GM12878 (cell line): ENCODE results near the gene RASAL1. TPM values are rescaled to one million over a fixed set of nuclear protein-coding genes. Genes with fewer than 3 reads are reported as not detected.

Source experiments
- ATAC-seq: fragments of 200-7000 bp; cut with Tn5 transposase; 3 replicates; pipeline ENCODE4 v1.9.1; 2020; ENCODE audit warnings: mild to moderate bottlenecking, moderate library complexity
- BruUV-seq: library from RNA; stranded (reverse); fragments of 400-500 nt; replicated peaks from 2 replicates; lab custom pipeline; 2021; lab: Mats Ljungman, UMichigan
- CTCF ChIA-PET: fragments of 300-600 bp; sonication (Branson Sonifier 250); formaldehyde crosslinking; extraction: SDS; loops from one replicate; lab custom pipeline; 2021; ENCODE audit warnings: inconsistent platforms; lab: Yijun Ruan, JAX
- POLR2A ChIA-PET: fragments of 350-600 bp; formaldehyde crosslinking; extraction: SDS; loops from one replicate; lab custom pipeline; 2021; ENCODE audit warnings: inconsistent platforms; lab: Charles Lee
- RAD21 ChIA-PET: fragments of 300-600 bp; sonication (Branson Sonifier 250); formaldehyde crosslinking; loops from one replicate; lab custom pipeline; 2023; ENCODE audit warnings: antibody characterized with exemption; ENCODE audit not compliant: unreplicated experiment; lab: Charles Lee
- SMC1A ChIA-PET: fragments of 300-600 bp; sonication (Branson Sonifier 250); formaldehyde crosslinking; loops from one replicate; lab custom pipeline; 2023; ENCODE audit not compliant: unreplicated experiment, uncharacterized antibody; lab: Charles Lee
- DNase-seq: peaks from one replicate; pipeline ENCODE4 v3.0.0-alpha.2; 2011; ENCODE audit warnings: low read depth, low spot score
- FAIRE-seq: peaks from 3 replicates; lab custom pipeline; 2011; peaks lifted over from hg19 to GRCh38; lab: Jason Lieb, UNC
- H2AFZ ChIP-seq: 2 replicates; pipeline ENCODE4 v1.6.0; 2011; ENCODE audit warnings: low read depth, low read length, control low read depth; ENCODE audit not compliant: control insufficient read depth
- H3K27ac ChIP-seq: 2 replicates; pipeline ENCODE4 v1.5.1; 2011; ENCODE audit warnings: control low read depth; ENCODE audit not compliant: control insufficient read depth, insufficient read depth
- H3K27me3 ChIP-seq, 2 experiments: replicated peaks in 1 of 2; 2 replicates each; pipeline versions ENCODE4 v1.6.0 to v1.6.1; 2011; ENCODE audit warnings: low read length in 1 of 2; ENCODE audit not compliant: control insufficient read depth in 2 of 2, insufficient read depth in 2 of 2
- H3K36me3 ChIP-seq, 2 experiments: 2 replicates each; pipeline ENCODE4 v1.5.1; 2011; ENCODE audit warnings: low read length in 1 of 2; ENCODE audit not compliant: control insufficient read depth in 2 of 2, insufficient read depth in 2 of 2
- H3K4me1 ChIP-seq: 2 replicates; pipeline ENCODE4 v1.6.1; 2011; ENCODE audit warnings: mild to moderate bottlenecking, low read length, moderate library complexity, mixed read lengths; ENCODE audit not compliant: control insufficient read depth, insufficient read depth
- H3K4me2 ChIP-seq: 2 replicates; pipeline ENCODE4 v1.6.0; 2011; ENCODE audit warnings: control low read depth; ENCODE audit not compliant: control insufficient read depth, insufficient read depth
- H3K4me3 ChIP-seq: fragments of 200-600 bp; sonication (generic); 2 replicates; pipeline ENCODE4 v1.5.1; 2016
- H3K79me2 ChIP-seq: 2 replicates; pipeline ENCODE4 v1.6.0; 2011; ENCODE audit warnings: low read length; ENCODE audit not compliant: control insufficient read depth, insufficient read depth
- H3K9ac ChIP-seq: 2 replicates; pipeline ENCODE4 v1.8.0; 2011; ENCODE audit warnings: low read length, control low read depth, mixed read lengths; ENCODE audit not compliant: control insufficient read depth, insufficient read depth
- H3K9me3 ChIP-seq: replicated peaks from 3 replicates; pipeline ENCODE4 v1.5.1; 2011; ENCODE audit warnings: mild to moderate bottlenecking, low read length; ENCODE audit not compliant: control insufficient read depth, insufficient read depth
- H4K20me1 ChIP-seq: 2 replicates; pipeline ENCODE4 v1.6.0; 2011; ENCODE audit not compliant: control insufficient read depth, insufficient read depth
- CBX3 ChIP-seq: fragments of 200-600 bp; sonication (generic); IDR thresholded peaks from 2 replicates; pipeline ENCODE4 v1.6.1; 2016; ENCODE audit warnings: low read depth, borderline replicate concordance
- CHD4 ChIP-seq: fragments of 200-600 bp; sonication (generic); IDR thresholded peaks from 2 replicates; pipeline ENCODE4 v1.6.1; 2016; ENCODE audit warnings: mild to moderate bottlenecking
- EGR1 ChIP-seq, 2 experiments: IDR thresholded peaks; 1 replicate in 1 of 2; 2 replicates in 1 of 2; pipeline ENCODE4 v1.6.1; 2011 to 2012; ENCODE audit warnings: low read depth in 2 of 2, low read length in 2 of 2, borderline replicate concordance in 1 of 2, mild to moderate bottlenecking in 1 of 2, moderate library complexity in 1 of 2
- GABPA ChIP-seq: IDR thresholded peaks from 2 replicates; pipeline ENCODE4 v1.6.1; 2014; ENCODE audit warnings: antibody characterized with exemption, low read depth, mild to moderate bottlenecking, inconsistent platforms
- MYB ChIP-seq: fragments of 150-350 bp; IDR thresholded peaks from 2 replicates; pipeline ENCODE4 v1.6.1; 2014; ENCODE audit warnings: mild to moderate bottlenecking, low read depth, low read length, borderline replicate concordance
- MYC ChIP-seq: IDR thresholded peaks from 2 replicates; pipeline ENCODE4 v1.6.1; 2011; ENCODE audit warnings: mild to moderate bottlenecking, low read length, moderate library complexity, inconsistent platforms; ENCODE audit not compliant: insufficient read depth, insufficient replicate concordance, insufficient read length, severe bottlenecking
- NR2C1 ChIP-seq: fragments of 450-650 bp; IDR thresholded peaks from 2 replicates; pipeline ENCODE4 v1.6.1; 2017; ENCODE audit warnings: antibody characterized with exemption, mild to moderate bottlenecking, moderate library complexity
- PAX8 ChIP-seq: fragments of 450-650 bp; IDR thresholded peaks from 2 replicates; pipeline ENCODE4 v1.6.1; 2017; ENCODE audit warnings: mild to moderate bottlenecking, moderate library complexity
- SPI1 ChIP-seq: IDR thresholded peaks from 2 replicates; pipeline ENCODE4 v1.6.1; 2011; ENCODE audit warnings: low read depth, mild to moderate bottlenecking, low read length, moderate library complexity, borderline replicate concordance; ENCODE audit not compliant: insufficient read depth
- SRF ChIP-seq, 2 experiments: IDR thresholded peaks; 2 replicates each; pipeline ENCODE4 v1.6.1; 2011; ENCODE audit warnings: low read depth in 2 of 2, low read length in 2 of 2, mild to moderate bottlenecking in 1 of 2, moderate library complexity in 1 of 2
- STAT1 ChIP-seq: fragments of 450-650 bp; conservative IDR thresholded peaks from 2 replicates; pipeline ENCODE4 v1.6.1; 2014; ENCODE audit warnings: antibody characterized with exemption, mild to moderate bottlenecking
- SUPT20H ChIP-seq: IDR thresholded peaks from 2 replicates; pipeline ENCODE4 v1.6.1; 2011; ENCODE audit warnings: low read depth, mild to moderate bottlenecking, low read length, moderate library complexity, borderline replicate concordance; ENCODE audit not compliant: control insufficient read depth
- TARDBP ChIP-seq: IDR thresholded peaks from 2 replicates; pipeline ENCODE4 v1.6.1; 2016; ENCODE audit warnings: borderline replicate concordance
- TBL1XR1 ChIP-seq: IDR thresholded peaks from 2 replicates; pipeline ENCODE4 v1.6.1; 2012; ENCODE audit warnings: low read depth, low read length, improper control_type of control experiment
- TCF12 ChIP-seq: IDR thresholded peaks from 2 replicates; pipeline ENCODE4 v1.6.1; 2011; ENCODE audit warnings: low read depth, mild to moderate bottlenecking, low read length
- ZNF622 ChIP-seq: fragments of 450-650 bp; IDR thresholded peaks from 2 replicates; pipeline ENCODE4 v1.6.1; 2017; ENCODE audit warnings: mild to moderate bottlenecking, inconsistent platforms
- WGBS: methylation state at CpG from one replicate; pipeline ENCODE4 v1.1.6; 2016; ENCODE audit warnings: low lambda C conversion rate; ENCODE audit not compliant: insufficient replicate concordance, insufficient coverage; ENCODE audit errors: missing lambda C conversion rate; 5-methylcytosine and 5-hydroxymethylcytosine counted together
- in situ Hi-C: fragments of 300-500 bp; cut with MboI; formaldehyde crosslinking; loops from 9 replicates; pipeline ENCODE4 v1.14.3; 2018; ENCODE audit warnings: mixed read lengths
- intact Hi-C: fragments of 100-400 bp; cut with micrococcal nuclease; formaldehyde crosslinking; loops from one replicate; pipeline ENCODE4 v1.14.2; 2022; ENCODE audit not compliant: unreplicated experiment
- polyA plus RNA-seq, 11 experiments: library from polyadenylated mRNA; depleted of rRNA in 4 of 11; unstranded in 6 of 11; stranded (reverse) in 5 of 11; fragments of >200 nt; fragmentation: Nextera tagmentation in 4 of 11; fragmentation: Illumina TruSeq in 1 of 11; extraction: Ambion mirVana in 4 of 11; extraction: Trizol in 1 of 11; gene quantifications; 1 replicate in 1 of 11; 2 replicates in 10 of 11; pipeline versions ENCODE4 v1.2.1 to v1.2.3, GENCODE V29; 2011 to 2016; ENCODE audit warnings: inconsistent platforms in 2 of 11, missing spikeins in 2 of 11, low read depth in 1 of 11
- total RNA-seq, 4 experiments: library from RNA; depleted of rRNA in 3 of 4; stranded (reverse); fragments of >200 nt in 3 of 4; fragmentation: Illumina TruSeq in 1 of 4; extraction: Trizol in 1 of 4; gene quantifications; 2 replicates each; pipeline versions ENCODE4 v1.2.1 to v1.2.3, GENCODE V29; 2013 to 2021
- TF ChIP-seq, protein P1 (sequence below): IDR thresholded peaks from 2 replicates; pipeline ENCODE4 v1.6.1; 2012; ENCODE audit warnings: low read depth, low read length, improper control_type of control experiment

RASAL1 gene
- total and polyA plus RNA-seq, 10 of the 15 experiments (the other 5 are each of a cell fraction or from before 2014, with no cell fraction given) = 0.12 to 1.0 (median 0.52) TPM; not detected in 6

DNA sequence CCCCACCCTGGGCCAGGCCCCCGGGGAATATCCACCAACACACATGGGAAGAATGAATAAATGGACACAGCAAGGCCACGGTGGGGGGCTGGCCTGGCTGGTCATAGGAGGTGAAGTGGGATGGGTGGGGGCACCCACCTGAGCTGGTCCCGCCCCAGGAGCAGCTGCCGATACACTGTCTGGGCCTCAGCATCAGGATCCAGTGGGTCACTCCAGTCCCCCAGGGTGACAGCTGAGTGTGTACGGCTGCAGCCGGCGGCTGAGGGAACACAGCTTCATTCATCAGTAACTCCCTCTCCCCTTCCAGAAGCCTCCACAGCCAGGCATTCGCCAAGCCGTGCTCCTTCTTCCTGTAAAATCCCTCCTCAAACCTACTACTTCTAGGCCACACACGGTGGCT is 33.8 kb downstream of the RASAL1 start:
- POLR2A ChIA-PET = interaction anchor here (0.6 kb wide), 1 partner anchor 83 kb away, joined by 5 read pairs; the partner anchor contains the start of gene DDX54
- CTCF ChIA-PET = interaction anchor here (0.8 to 6.9 kb wide), 8 partner anchors 10 to 161 kb away, joined by 3 to 121 read pairs (median 4); no protein-coding TSS in a partner anchor
- H3K36me3 ChIP-seq = no peaks in the 10 kb centered on the region
- no peak for ATAC-seq
- peaks cover 16% of the 10 kb centered on the region; the same call in 1 of the 2 replicates for H3K4me1 ChIP-seq
- H3K4me2 ChIP-seq = no peak overlapping the region
- RAD21 ChIA-PET = interaction anchor here (1.2 to 5.5 kb wide), 3 partner anchors 10 to 69 kb away, joined by 4 to 18 read pairs (median 9); no protein-coding TSS in a partner anchor
- H3K4me3 ChIP-seq = no peak overlapping the region
- no peaks in the 10 kb centered on the region for H4K20me1 ChIP-seq
- no peak for FAIRE-seq
- H3K9ac ChIP-seq = no peak overlapping the region
- H3K27ac ChIP-seq = no peak overlapping the region
- DNase-seq = no peak
- no peak overlapping the region for H2AFZ ChIP-seq
- TF ChIP-seq TBL1XR1 = no peak
- TF ChIP-seq SRF (IDR thresholded peaks at IDR 0.05; ENCODE audit: low read depth in 2 of 2, low read length in 2 of 2) = no peak
- TF ChIP-seq TARDBP = no peak
- no peak for TF ChIP-seq CBX3
- no peak for TF ChIP-seq TCF12
- no peak for TF ChIP-seq MYB
- no peak for TF ChIP-seq SPI1
- no peak for TF ChIP-seq MYC
- TF ChIP-seq EGR1 (IDR thresholded peaks at IDR 0.05; ENCODE audit: borderline replicate concordance in 1 of 2, low read depth in 2 of 2, low read length in 2 of 2) = no peak
- no peak for TF ChIP-seq SUPT20H
- TF ChIP-seq, protein P1, sequence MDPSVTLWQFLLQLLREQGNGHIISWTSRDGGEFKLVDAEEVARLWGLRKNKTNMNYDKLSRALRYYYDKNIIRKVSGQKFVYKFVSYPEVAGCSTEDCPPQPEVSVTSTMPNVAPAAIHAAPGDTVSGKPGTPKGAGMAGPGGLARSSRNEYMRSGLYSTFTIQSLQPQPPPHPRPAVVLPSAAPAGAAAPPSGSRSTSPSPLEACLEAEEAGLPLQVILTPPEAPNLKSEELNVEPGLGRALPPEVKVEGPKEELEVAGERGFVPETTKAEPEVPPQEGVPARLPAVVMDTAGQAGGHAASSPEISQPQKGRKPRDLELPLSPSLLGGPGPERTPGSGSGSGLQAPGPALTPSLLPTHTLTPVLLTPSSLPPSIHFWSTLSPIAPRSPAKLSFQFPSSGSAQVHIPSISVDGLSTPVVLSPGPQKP = no peak
- TF ChIP-seq CHD4 = no peak
- no peak for TF ChIP-seq PAX8
- no peak for TF ChIP-seq ZNF622
- no peak for TF ChIP-seq STAT1
- no peak for TF ChIP-seq NR2C1
- no peak for TF ChIP-seq GABPA
- in situ Hi-C loops = no loop called here
- H3K27me3 ChIP-seq = no peaks in the 10 kb centered on the region
- no TSS peak for BruUV-seq
- intact Hi-C loops = no loop called here
- 83% methylated on average over 10 of the region's 10 CpGs for WGBS
- H3K79me2 ChIP-seq = no peaks in the 10 kb centered on the region
- no peaks in the 10 kb centered on the region for H3K9me3 ChIP-seq
- SMC1A ChIA-PET = interaction anchor here (1.4 to 16.1 kb wide), 4 partner anchors 46 to 82 kb away, joined by 3 to 416 read pairs (median 14); partner anchors contain the start of gene DTX1
